ENCODE results near the gene NOMO2.
"Not testable (repeated sequence)": the region's sequence is repeated elsewhere in the genome, so short reads cannot be mapped to it uniquely, and the experiment has no call there.

Gene NOMO2

GRCh38 chr16:18593904-18594303, 32.0 kb upstream of the NOMO2 start:
- Histone ChIP-seq H3K4me2 (ENCODE audit: low read length) (peak overlapping the region; percentile 55; the same call in 1 of the 2 replicates), H3K4me1 (ENCODE audit: low read length) (peaks cover 28% of the 10 kb centered on the region)
- H3K9ac ChIP-seq (ENCODE audit: low read length); H3K4me3 ChIP-seq (ENCODE audit: low read length); H2AFZ ChIP-seq (ENCODE audit: low read depth, low read length); H4K20me1 ChIP-seq (ENCODE audit: insufficient read depth, low read length); H3K27ac ChIP-seq (ENCODE audit: low read length); H3K27me3 ChIP-seq (ENCODE audit: low read depth, low read length); H3K79me2 ChIP-seq (ENCODE audit: low read length); H3K36me3 ChIP-seq (replicated peaks; ENCODE audit: low read depth, low read length); H3K9me3 ChIP-seq (ENCODE audit: insufficient read depth, low read length): not testable (repeated sequence)

- H2AFZ ChIP-seq (ENCODE audit: low read depth, low read length); H3K9me3 ChIP-seq (ENCODE audit: insufficient read depth, low read length); H3K4me3 ChIP-seq (ENCODE audit: low read length); H3K27ac ChIP-seq (ENCODE audit: low read length); H3K9ac ChIP-seq (ENCODE audit: low read length); H3K27me3 ChIP-seq (ENCODE audit: low read depth, low read length); H3K36me3 ChIP-seq (replicated peaks; ENCODE audit: low read depth, low read length); H4K20me1 ChIP-seq (ENCODE audit: insufficient read depth, low read length); H3K79me2 ChIP-seq (ENCODE audit: low read length): not testable (repeated sequence)
- peaks cover 28% of the 10 kb centered on the region for H3K4me1 ChIP-seq (ENCODE audit: low read length)
- peak overlapping the region; percentile 27; the same call in 1 of the 2 replicates for H3K4me2 ChIP-seq (ENCODE audit: low read length)
These were observed 31.1 kb upstream of the NOMO2 start for GRCh38 chr16:18592982-18593381.

GRCh38 chr16:18591908-18592307, 30.0 kb upstream of the NOMO2 start:
- H4K20me1 ChIP-seq (ENCODE audit: insufficient read depth, low read length); H3K27me3 ChIP-seq (ENCODE audit: low read depth, low read length); H3K9ac ChIP-seq (ENCODE audit: low read length); H3K4me2 ChIP-seq (ENCODE audit: low read length); H3K27ac ChIP-seq (ENCODE audit: low read length); H3K36me3 ChIP-seq (replicated peaks; ENCODE audit: low read depth, low read length); H3K79me2 ChIP-seq (ENCODE audit: low read length); H3K9me3 ChIP-seq (ENCODE audit: insufficient read depth, low read length); H2AFZ ChIP-seq (ENCODE audit: low read depth, low read length); H3K4me3 ChIP-seq (ENCODE audit: low read length): not testable (repeated sequence)
- peaks cover 37% of the 10 kb centered on the region for H3K4me1 ChIP-seq (ENCODE audit: low read length)

- not testable (repeated sequence) for H3K9me3 ChIP-seq (ENCODE audit: insufficient read depth, low read length); H3K4me3 ChIP-seq (ENCODE audit: low read length); H3K9ac ChIP-seq (ENCODE audit: low read length); H4K20me1 ChIP-seq (ENCODE audit: insufficient read depth, low read length); H3K36me3 ChIP-seq (replicated peaks; ENCODE audit: low read depth, low read length); H3K27ac ChIP-seq (ENCODE audit: low read length); H3K27me3 ChIP-seq (ENCODE audit: low read depth, low read length); H3K4me2 ChIP-seq (ENCODE audit: low read length); H3K79me2 ChIP-seq (ENCODE audit: low read length); H2AFZ ChIP-seq (ENCODE audit: low read depth, low read length)
- peaks cover 39% of the 10 kb centered on the region for H3K4me1 ChIP-seq (ENCODE audit: low read length)
These were observed 29.5 kb upstream of the NOMO2 start for GRCh38 chr16:18591441-18591840.

GRCh38 chr16:18589806-18590205, 27.9 kb upstream of the NOMO2 start:
- H3K4me1 ChIP-seq (ENCODE audit: low read length) = peaks cover 35% of the 10 kb centered on the region
- not testable (repeated sequence) for H3K36me3 ChIP-seq (replicated peaks; ENCODE audit: low read depth, low read length); H3K4me2 ChIP-seq (ENCODE audit: low read length); H4K20me1 ChIP-seq (ENCODE audit: insufficient read depth, low read length); H3K9me3 ChIP-seq (ENCODE audit: insufficient read depth, low read length); H3K27ac ChIP-seq (ENCODE audit: low read length); H3K79me2 ChIP-seq (ENCODE audit: low read length); H2AFZ ChIP-seq (ENCODE audit: low read depth, low read length); H3K4me3 ChIP-seq (ENCODE audit: low read length); H3K27me3 ChIP-seq (ENCODE audit: low read depth, low read length); H3K9ac ChIP-seq (ENCODE audit: low read length)

- not testable (repeated sequence) for H3K9me3 ChIP-seq (ENCODE audit: insufficient read depth, low read length); H2AFZ ChIP-seq (ENCODE audit: low read depth, low read length); H3K9ac ChIP-seq (ENCODE audit: low read length)
These were observed 25.0 kb upstream of the NOMO2 start for GRCh38 chr16:18586560-18587540.

GRCh38 chr16:18585789-18586188, 23.9 kb upstream of the NOMO2 start:
- H3K4me3 ChIP-seq (ENCODE audit: low read length); H3K79me2 ChIP-seq (ENCODE audit: low read length); H4K20me1 ChIP-seq (ENCODE audit: insufficient read depth, low read length); H3K4me2 ChIP-seq (ENCODE audit: low read length); H3K36me3 ChIP-seq (replicated peaks; ENCODE audit: low read depth, low read length); H3K9me3 ChIP-seq (ENCODE audit: insufficient read depth, low read length); H3K27me3 ChIP-seq (ENCODE audit: low read depth, low read length); H3K27ac ChIP-seq (ENCODE audit: low read length); H2AFZ ChIP-seq (ENCODE audit: low read depth, low read length); H3K9ac ChIP-seq (ENCODE audit: low read length): not testable (repeated sequence)
- H3K4me1 ChIP-seq (ENCODE audit: low read length) = peaks cover 10% of the 10 kb centered on the region

More at GRCh38 chr16:18586560-18587540, 25.0 kb upstream of the NOMO2 start:
- not testable (repeated sequence) for H3K27me3 ChIP-seq (ENCODE audit: low read depth, low read length); H3K4me3 ChIP-seq (ENCODE audit: low read length); H3K27ac ChIP-seq (ENCODE audit: low read length); H3K4me2 ChIP-seq (ENCODE audit: low read length); H3K79me2 ChIP-seq (ENCODE audit: low read length); H4K20me1 ChIP-seq (ENCODE audit: insufficient read depth, low read length); H3K36me3 ChIP-seq (replicated peaks; ENCODE audit: low read depth, low read length)
- peaks cover 10% of the 10 kb centered on the region for H3K4me1 ChIP-seq (ENCODE audit: low read length)

Measured in OCI-LY3 (cell line).